Endodermal cell (in vitro differentiated cells): ENCODE measurements around the gene EPHA8. TPM values are rescaled to one million over a fixed set of nuclear protein-coding genes. Genes with fewer than 3 reads are reported as not detected.

Experiments
- DNase-seq: peaks from one replicate; pipeline ENCODE4 v3.0.0-alpha.2; 2017
- H3K27ac ChIP-seq: 2 replicates; pipeline ENCODE4 v1.5.1; 2013; ENCODE audit warnings: mild to moderate bottlenecking, low read depth, low read length, moderate library complexity
- H3K27me3 ChIP-seq: 2 replicates; pipeline ENCODE4 v1.6.1; 2013; ENCODE audit warnings: mild to moderate bottlenecking, low read length, moderate library complexity; ENCODE audit not compliant: insufficient read depth, control insufficient read depth, poor library complexity, severe bottlenecking
- H3K36me3 ChIP-seq: 2 replicates; pipeline ENCODE4 v1.7.0; 2013; ENCODE audit warnings: mild to moderate bottlenecking, low read length, moderate library complexity; ENCODE audit not compliant: control insufficient read depth, insufficient read depth
- H3K4me1 ChIP-seq: one replicate; pipeline ENCODE4 v1.7.0; 2013; ENCODE audit warnings: low read length; ENCODE audit not compliant: control insufficient read depth, insufficient read depth
- H3K4me3 ChIP-seq: 2 replicates; pipeline ENCODE4 v1.5.1; 2013; ENCODE audit warnings: mild to moderate bottlenecking, low read length, moderate library complexity
- H3K9ac ChIP-seq: 2 replicates; pipeline ENCODE4 v1.6.1; 2013; ENCODE audit warnings: mild to moderate bottlenecking, low read length, moderate library complexity; ENCODE audit not compliant: poor library complexity, severe bottlenecking; ENCODE audit errors: extremely low read depth
- H3K9me3 ChIP-seq: 2 replicates; pipeline ENCODE4 v1.6.1; 2013; ENCODE audit warnings: mild to moderate bottlenecking, low read length, moderate library complexity; ENCODE audit not compliant: control insufficient read depth
- H3K27ac Mint-ChIP-seq: 2 replicates; pipeline ENCODE4 v1.8.0; 2020; ENCODE audit warnings: mixed read lengths
- H3K27me3 Mint-ChIP-seq: 2 replicates; pipeline ENCODE4 v1.8.0; 2021; ENCODE audit warnings: mild to moderate bottlenecking, mixed read lengths; ENCODE audit not compliant: insufficient read depth
- H3K36me3 Mint-ChIP-seq: 2 replicates; pipeline ENCODE4 v1.8.0; 2020; ENCODE audit warnings: low read depth, mixed read lengths
- H3K4me1 Mint-ChIP-seq: 2 replicates; pipeline ENCODE4 v1.8.0; 2020; ENCODE audit warnings: mixed read lengths
- H3K4me3 Mint-ChIP-seq: 2 replicates; pipeline ENCODE4 v1.8.0; 2020; ENCODE audit warnings: mild to moderate bottlenecking, moderate library complexity, mixed read lengths
- H3K9me3 Mint-ChIP-seq: 2 replicates; pipeline ENCODE4 v1.8.0; 2020; ENCODE audit warnings: mild to moderate bottlenecking, mixed read lengths
- WGBS, 2 experiments: methylation state at CpG; one replicate each; pipeline versions ENCODE4 v1.1.5 to v1.1.7; 2013; ENCODE audit warnings: missing lambda C conversion rate in 2 of 2, mixed read lengths in 1 of 2; ENCODE audit not compliant: insufficient coverage in 1 of 2, insufficient read length in 1 of 2; 5-methylcytosine and 5-hydroxymethylcytosine counted together
- total RNA-seq, 2 donors: library from RNA; stranded (reverse); fragmentation: NEBNext Ultra II Directional in 1 of 2; extraction: Animal tissue kit (Norgen Biotek cat#: 25700) in 1 of 2; gene quantifications; 2 replicates in 1 of 2; 3 replicates in 1 of 2; pipeline ENCODE4 v1.2.1, GENCODE V29; 2021
- TF ChIP-seq, protein P1 (sequence below): fragments of 200-600 bp; sonication (generic); conservative IDR thresholded peaks from 2 replicates; pipeline ENCODE4 v1.5.0; 2021; ENCODE audit warnings: antibody characterized with exemption, mild to moderate bottlenecking

The EPHA8 gene
- total RNA-seq, 2 donors from 2014 or later = 1.5 TPM

DNA sequence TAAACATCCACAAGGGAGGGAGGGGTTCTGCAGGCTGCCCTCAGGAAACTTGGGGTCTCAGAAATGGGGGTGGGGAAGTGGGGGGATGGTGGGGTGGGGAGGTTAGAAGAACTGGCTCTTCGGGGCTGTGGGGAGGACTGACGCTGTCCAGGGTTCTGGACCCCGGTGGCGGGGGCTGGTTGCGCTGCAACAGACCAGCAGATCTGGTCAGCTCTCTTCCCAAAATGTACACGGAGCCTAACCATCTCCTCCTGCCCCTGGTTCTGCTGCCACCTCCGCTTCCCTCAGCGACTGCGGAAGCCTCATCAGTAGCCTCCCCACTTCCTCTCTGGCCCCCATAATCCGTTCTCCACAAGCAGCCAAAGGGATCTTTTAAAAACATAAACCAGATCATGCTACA is 43.9 kb downstream of the EPHA8 start:
- no peaks in the 10 kb centered on the region for H3K4me1 Mint-ChIP-seq
- H3K4me3 Mint-ChIP-seq = no peak overlapping the region
- peaks cover 55% of the 10 kb centered on the region for H3K27me3 Mint-ChIP-seq
- H3K27me3 ChIP-seq = peaks cover 70% of the 10 kb centered on the region
- no peaks in the 10 kb centered on the region for H3K9me3 ChIP-seq
- 7 to 15% methylated on average over 6 to 10 of the region's 10 CpGs for WGBS, 2 experiments
- TF ChIP-seq, protein P1, sequence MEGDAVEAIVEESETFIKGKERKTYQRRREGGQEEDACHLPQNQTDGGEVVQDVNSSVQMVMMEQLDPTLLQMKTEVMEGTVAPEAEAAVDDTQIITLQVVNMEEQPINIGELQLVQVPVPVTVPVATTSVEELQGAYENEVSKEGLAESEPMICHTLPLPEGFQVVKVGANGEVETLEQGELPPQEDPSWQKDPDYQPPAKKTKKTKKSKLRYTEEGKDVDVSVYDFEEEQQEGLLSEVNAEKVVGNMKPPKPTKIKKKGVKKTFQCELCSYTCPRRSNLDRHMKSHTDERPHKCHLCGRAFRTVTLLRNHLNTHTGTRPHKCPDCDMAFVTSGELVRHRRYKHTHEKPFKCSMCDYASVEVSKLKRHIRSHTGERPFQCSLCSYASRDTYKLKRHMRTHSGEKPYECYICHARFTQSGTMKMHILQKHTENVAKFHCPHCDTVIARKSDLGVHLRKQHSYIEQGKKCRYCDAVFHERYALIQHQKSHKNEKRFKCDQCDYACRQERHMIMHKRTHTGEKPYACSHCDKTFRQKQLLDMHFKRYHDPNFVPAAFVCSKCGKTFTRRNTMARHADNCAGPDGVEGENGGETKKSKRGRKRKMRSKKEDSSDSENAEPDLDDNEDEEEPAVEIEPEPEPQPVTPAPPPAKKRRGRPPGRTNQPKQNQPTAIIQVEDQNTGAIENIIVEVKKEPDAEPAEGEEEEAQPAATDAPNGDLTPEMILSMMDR = no peak
- no peak overlapping the region for H3K9ac ChIP-seq
- peak; percentile 81 for DNase-seq
- H3K4me3 ChIP-seq = no peak overlapping the region
- H3K36me3 ChIP-seq = no peaks in the 10 kb centered on the region
- no peak overlapping the region for H3K27ac ChIP-seq
- H3K36me3 Mint-ChIP-seq = no peaks in the 10 kb centered on the region
- no peaks in the 10 kb centered on the region for H3K9me3 Mint-ChIP-seq
- H3K27ac Mint-ChIP-seq = no peak overlapping the region
- no peaks in the 10 kb centered on the region for H3K4me1 ChIP-seq

DNA sequence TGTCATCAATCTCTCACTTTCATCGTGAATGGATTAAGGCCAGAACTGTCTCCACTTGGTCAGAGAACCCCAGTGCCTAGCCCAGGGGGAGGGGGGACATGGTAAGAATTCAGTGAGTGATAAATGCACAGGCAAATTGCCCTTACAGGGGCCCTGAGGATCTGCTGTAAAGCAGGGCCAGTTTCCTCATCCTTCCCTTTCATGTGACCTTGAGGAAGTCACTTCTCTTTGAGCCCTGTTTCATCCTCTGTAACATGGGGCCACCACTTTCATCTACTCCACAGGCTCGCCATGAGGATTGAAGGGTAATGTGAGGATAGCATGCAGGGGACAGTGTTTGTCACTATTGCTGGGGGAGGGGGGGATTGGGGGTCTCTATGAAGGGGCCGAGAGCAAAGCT is 45.1 kb downstream of the EPHA8 start:
- DNase-seq = no peak
- H3K36me3 ChIP-seq = no peaks in the 10 kb centered on the region
- H3K9ac ChIP-seq = no peak overlapping the region
- H3K27me3 Mint-ChIP-seq = peaks cover 59% of the 10 kb centered on the region
- H3K27ac Mint-ChIP-seq = no peak overlapping the region
- no peak overlapping the region for H3K4me3 ChIP-seq
- H3K4me3 Mint-ChIP-seq = no peak overlapping the region
- TF ChIP-seq, protein P1 = no peak
- whole genome bisulfite sequencing, 2 experiments = 75% methylated on average over 3 of the region's 3 CpGs; no CpG with 5 or more reads in 1 of the 2 experiments
- H3K36me3 Mint-ChIP-seq = no peaks in the 10 kb centered on the region
- H3K9me3 ChIP-seq = no peaks in the 10 kb centered on the region
- H3K27ac ChIP-seq = no peak overlapping the region
- H3K4me1 Mint-ChIP-seq = no peaks in the 10 kb centered on the region
- H3K9me3 Mint-ChIP-seq = no peaks in the 10 kb centered on the region
- H3K27me3 ChIP-seq = peaks cover 70% of the 10 kb centered on the region
- no peaks in the 10 kb centered on the region for H3K4me1 ChIP-seq

DNA sequence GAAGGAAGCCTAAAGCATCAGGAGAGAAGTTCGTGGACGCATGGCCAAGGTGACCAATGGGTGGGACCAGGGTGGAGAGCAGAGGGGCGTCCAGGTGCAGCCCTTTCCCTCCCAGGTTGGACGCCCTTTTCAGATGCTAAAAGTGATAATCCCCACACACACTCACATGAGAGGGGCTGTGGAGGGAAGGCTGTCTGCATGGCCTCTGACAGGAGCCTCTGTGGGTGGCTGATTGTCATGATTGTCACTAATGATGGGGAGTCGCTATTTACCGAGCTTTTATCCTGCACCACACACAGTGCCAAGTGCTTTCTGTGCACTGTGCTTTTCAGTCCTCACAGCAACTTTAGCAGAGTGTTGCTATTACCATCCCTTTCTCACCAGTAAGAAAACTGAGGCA is 46.0 kb downstream of the EPHA8 start:
- H3K27me3 ChIP-seq = peaks cover 66% of the 10 kb centered on the region
- 33 to 44% methylated on average over 4 to 6 of the region's 6 CpGs for WGBS, 2 experiments
- no peak overlapping the region for H3K27ac Mint-ChIP-seq

More for the DNA sequence above, 46.0 kb downstream of the EPHA8 start:
- Histone ChIP-seq H3K4me3 (no peak overlapping the region), H3K27ac (no peak overlapping the region), H3K9me3 (no peaks in the 10 kb centered on the region), H3K9ac (no peak overlapping the region), H3K36me3 (no peaks in the 10 kb centered on the region), H3K4me1 (no peaks in the 10 kb centered on the region)
- no peak for DNase-seq
- no peak overlapping the region for H3K4me3 Mint-ChIP-seq
- no peaks in the 10 kb centered on the region for H3K4me1 Mint-ChIP-seq
- H3K27me3 Mint-ChIP-seq = peaks cover 57% of the 10 kb centered on the region
- H3K36me3 Mint-ChIP-seq = no peaks in the 10 kb centered on the region
- H3K9me3 Mint-ChIP-seq = no peaks in the 10 kb centered on the region
- TF ChIP-seq, protein P1 = no peak
